DMS114 treated with DMSO at 0.1 percent for 48 hours (cell line): ENCODE data around the gene RNF125.
"Not testable (repeated sequence)": the region's sequence is repeated elsewhere in the genome, so short reads cannot be mapped to it uniquely, and the experiment has no call there.

Source experiments
- DNase-seq: peaks from one replicate; lab custom pipeline; 2025; ENCODE audit not compliant: unreplicated experiment; lab: John Stamatoyannopoulos, UW

Gene RNF125

GRCh38 chr18:32083781-32084180 is 65.2 kb downstream of the RNF125 start:
- no peak for DNase-seq

GRCh38 chr18:32086881-32087280 is 68.3 kb downstream of the RNF125 start:
- no peak for DNase-seq

GRCh38 chr18:32090831-32091230 is 72.2 kb downstream of the RNF125 start:
- not testable (repeated sequence) for DNase-seq

DNA sequence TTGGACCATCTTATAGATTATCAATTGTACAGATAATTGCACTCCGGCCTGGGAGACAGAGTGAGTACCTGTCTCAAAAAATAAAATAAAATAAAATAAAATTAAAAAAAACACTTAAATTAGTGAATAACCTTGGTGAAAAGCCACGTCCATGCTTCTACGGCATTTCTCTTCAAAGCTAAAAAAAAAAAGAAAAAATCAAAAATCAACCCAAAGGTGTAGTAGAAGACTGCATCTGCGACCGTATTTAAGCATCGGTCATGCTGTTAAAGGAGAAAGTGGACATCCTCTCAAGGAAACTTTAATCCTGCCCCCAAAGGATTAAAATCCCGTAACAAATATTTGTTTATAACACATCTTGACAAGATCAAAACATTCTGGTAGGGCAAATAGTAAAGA is 72.7 kb downstream of the RNF125 start:
- no peak for DNase-seq

DNA sequence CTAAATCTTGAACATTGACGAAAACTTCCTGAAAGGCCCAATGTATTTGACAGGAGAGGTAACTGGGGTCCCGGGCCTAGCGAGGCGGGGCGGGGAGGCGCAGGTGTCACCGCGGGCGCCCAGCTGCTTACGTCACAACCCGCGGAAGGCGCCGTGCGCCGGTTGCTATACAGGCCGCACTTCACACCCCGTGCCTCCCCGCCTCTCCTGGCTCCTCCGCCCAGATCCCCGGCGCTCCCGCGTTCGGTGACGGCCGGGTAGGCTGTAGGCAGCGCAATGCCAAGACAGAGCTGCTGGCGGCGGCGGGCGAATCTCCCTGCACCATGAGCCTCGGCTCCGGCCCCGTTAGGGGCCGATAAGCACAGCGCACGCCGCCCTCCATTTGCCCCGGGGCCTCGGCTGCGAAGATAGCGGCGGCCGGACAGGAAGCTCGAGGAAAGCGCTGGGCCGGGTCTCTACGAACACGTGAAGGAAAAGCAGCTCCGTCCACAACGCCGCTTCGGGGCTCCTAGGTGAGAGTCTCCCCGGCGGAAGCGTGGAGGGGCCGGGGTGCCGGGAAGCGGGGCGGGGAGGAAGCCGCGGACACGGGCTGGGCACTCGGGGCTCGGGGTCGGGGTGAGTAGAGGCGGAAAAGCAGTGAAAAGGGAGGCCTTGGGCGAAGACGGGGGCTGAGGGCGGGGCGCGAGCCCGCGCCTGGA is 73.2 kb downstream of the RNF125 start, which contains the start of gene RNF138:
RNF138 (plus strand) TSS at position 151 of the 698 bp plus-strand sequence. CDS start 903 bp downstream, outside the sequence.
- peak; percentile 51 for DNase-seq

DNA sequence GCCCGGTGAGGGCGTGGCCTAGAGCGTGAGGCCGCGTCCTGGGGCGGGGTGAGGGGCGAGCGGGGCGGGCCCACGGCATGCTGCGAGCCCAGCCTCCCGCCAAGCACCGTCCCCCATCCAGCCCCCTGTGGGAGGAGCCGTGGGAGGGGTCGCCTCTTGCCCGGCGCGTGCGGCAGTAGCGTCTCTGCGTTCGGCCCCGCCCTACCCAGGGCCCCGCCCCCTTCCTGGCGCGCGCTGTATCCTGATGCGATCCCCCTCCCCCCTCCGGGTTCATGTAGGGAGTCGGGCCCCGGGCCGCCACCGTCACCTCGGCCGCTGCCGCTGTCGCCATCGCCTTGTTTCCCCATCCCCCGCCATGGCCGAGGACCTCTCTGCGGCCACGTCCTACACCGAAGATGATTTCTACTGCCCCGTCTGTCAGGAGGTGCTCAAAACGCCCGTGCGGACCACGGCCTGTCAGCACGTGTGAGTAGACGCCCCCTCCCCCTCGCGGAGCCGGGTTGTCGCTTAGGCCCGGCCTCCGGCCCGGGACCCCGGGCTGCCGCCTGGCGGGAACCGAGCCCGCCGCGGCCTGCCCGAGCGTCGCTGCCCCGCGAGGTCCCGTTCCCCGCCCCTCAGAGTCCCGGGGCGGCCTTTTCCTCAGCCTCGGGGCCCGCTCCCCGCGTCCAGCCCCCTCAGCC is 73.9 kb downstream of the RNF125 start:
- DNase-seq, result peak; percentile 84

DNA sequence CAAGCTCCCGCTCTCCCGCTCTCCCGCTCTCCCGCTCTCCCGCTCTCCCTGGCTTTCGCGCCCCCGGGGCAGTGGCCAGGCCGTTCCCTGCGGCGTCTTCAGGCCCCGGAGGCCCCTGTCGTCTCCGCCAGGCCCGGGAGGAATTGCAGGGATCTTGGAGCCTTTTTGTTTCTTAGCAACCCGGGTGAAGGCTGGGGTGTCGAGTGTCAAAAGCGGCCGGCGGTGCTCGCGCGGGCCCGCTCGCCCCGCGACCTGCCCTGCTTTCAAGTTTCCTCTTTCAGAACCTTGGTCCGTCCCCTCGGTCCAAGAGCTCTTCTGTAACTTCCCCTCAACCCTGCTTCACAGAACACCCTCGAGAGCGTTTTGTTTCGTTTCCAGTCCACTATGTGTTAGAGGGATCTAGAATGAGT is 74.5 kb downstream of the RNF125 start:
- DNase-seq, result peak; percentile 11

- DNase-seq, result no peak
Measured at GRCh38 chr18:32093523-32093922, 74.9 kb downstream of the RNF125 start.

GRCh38 chr18:32095192-32095899 is 76.7 kb downstream of the RNF125 start:
- no peak for DNase-seq

DNA sequence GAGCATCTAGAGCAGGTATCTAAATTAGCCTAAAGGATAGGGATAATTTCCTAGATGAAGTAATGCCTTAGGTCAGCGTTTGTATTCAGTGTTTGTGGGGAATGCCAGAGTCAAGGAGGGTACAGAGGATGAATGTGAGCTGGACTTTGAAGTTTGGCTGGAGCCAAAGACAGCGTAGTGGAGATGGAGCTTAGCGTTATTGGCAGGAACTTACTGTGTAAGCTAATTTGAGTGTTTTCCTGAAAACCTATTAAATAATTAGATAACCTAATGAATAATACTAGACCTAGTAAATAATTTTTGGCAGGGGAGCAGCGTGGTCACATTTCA is 77.2 kb downstream of the RNF125 start:
- no peak for DNase-seq

DNA sequence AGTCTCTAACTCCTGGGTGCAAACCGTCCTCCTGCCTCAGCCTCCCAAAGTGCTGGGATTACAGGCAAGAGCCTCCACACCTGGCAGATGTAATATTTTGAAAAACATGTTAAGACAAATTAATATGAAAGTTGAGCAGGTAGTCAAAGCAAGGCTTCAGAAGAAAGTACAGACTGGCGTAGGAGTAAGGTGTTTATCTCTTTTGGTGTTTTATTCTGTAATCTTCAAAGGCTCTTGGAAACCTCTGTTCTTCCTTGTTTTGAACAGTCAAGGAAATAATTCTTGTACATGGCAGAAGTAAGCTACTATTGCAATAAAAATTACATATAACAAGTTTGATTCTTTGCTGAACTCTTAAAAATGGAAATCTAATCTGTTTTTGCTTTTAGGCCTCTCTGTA is 78.3 kb downstream of the RNF125 start:
- DNase-seq, result no peak

DNA sequence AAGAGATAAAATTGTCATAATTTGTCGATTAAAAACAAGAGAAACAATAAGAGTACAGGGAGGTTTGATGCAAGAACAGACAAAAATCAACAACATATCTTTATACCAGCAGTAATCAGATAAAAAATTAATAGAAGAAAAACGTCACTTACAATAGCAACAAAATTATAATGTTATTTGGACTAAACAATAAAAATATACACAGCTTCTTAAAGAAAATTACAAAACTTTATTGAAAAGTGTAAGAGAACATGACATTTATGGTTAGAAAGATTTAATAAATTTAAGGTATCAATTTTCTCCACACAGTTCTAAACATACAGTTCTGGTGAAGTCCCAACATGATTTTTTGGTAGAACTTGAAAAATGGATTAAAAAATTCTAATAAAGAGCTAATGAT is 85.9 kb downstream of the RNF125 start:
- DNase-seq, result no peak

DNA sequence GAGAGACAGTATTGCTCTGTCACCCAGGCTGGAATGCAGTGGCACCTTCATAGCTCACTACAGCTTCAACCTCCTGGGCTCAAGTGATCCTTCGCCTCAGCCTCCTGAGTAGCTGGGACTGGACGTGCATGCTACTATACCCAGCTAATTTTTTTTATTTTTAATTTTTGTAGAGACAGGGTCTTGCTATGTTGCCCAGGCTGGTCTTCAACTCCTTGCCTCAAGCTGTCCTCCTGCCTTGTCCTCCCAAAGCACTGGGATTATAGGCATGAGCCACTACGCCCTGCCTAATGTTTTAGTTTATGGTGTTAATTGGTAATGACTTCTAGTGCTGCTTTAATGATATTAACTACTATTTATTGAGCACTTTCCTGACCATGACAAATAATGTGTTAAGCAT is 91.4 kb downstream of the RNF125 start:
- no peak for DNase-seq

DNA sequence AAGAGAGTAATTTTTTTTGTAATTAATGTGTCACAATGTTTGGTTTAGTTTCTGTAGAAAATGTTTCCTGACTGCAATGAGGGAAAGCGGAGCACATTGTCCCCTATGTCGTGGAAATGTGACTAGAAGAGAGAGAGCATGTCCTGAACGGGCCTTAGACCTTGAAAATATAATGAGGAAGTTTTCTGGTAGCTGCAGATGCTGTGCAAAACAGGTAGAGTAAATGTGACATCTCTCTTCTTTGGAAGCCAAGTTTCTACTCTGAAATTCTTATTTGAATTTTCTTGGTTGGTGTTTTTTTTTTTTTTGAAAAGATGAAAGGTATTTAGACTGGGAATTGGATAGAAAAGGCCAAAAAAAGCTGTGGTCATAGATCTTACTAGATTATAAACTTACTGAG is 93.1 kb downstream of the RNF125 start:
- DNase-seq, result no peak

GRCh38 chr18:32112826-32113225 is 94.2 kb downstream of the RNF125 start:
- no peak for DNase-seq

- no peak for DNase-seq
Measured at GRCh38 chr18:32114293-32114942, 95.8 kb downstream of the RNF125 start.

DNA sequence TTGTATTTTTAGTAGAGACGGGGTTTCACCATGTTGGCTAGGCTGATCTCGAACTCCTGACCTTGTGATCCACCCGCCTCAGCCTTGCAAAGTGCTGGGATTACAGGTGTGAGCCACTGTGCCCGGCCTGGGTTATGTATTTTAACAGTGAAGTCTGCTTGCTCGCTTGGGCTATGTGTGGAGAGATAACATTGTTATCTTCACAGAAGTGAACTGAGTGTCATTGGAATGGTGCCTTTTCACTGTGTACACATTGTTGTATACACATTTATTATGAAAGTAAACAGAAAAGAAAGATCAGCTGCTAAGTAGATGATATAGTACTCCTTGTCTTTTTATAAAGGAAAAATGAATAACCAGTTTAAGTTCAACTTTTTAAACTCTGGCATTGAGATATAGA is 103.4 kb downstream of the RNF125 start:
- no peak for DNase-seq
